LNCaP clone FGC (cell line): ENCODE data around the gene LITAFD.

Experiments
- DNase-seq: peaks from one replicate; pipeline ENCODE4 v3.0.0-alpha.2; 2011; ENCODE audit warnings: low read depth
- H3K4me3 ChIP-seq: 2 replicates; pipeline ENCODE4 v1.5.1; 2011; ENCODE audit warnings: mild to moderate bottlenecking, low read depth, low read length, control low read depth
- CTCF ChIP-seq: IDR thresholded peaks from 2 replicates; pipeline ENCODE4 v1.5.1; 2012; ENCODE audit warnings: mild to moderate bottlenecking; ENCODE audit not compliant: control insufficient read depth, insufficient read depth; ENCODE audit errors: extremely low read depth

Gene LITAFD

GRCh38 chr16:8864480-8865110 is 17.6 kb upstream of the LITAFD start:
- TF ChIP-seq CTCF: no peak
- DNase-seq: no peak
- H3K4me3 ChIP-seq: no peak overlapping the region

- TF ChIP-seq CTCF: no peak
- no peak for DNase-seq
- H3K4me3 ChIP-seq: no peak overlapping the region
These were observed 16.8 kb upstream of the LITAFD start for GRCh38 chr16:8865145-8865882.

GRCh38 chr16:8866118-8866883 is 15.8 kb upstream of the LITAFD start:
- H3K4me3 ChIP-seq: peak overlapping the region; percentile 78
- peak; percentile 37 for DNase-seq

GRCh38 chr16:8866884-8867215 is 15.3 kb upstream of the LITAFD start:
- no peak for DNase-seq
- no peak for TF ChIP-seq CTCF
- peak overlapping the region; percentile 78 for H3K4me3 ChIP-seq

More at GRCh38 chr16:8866118-8866883, 15.8 kb upstream of the LITAFD start:
- TF ChIP-seq CTCF: no peak

- DNase-seq: no peak
- peak overlapping the region; percentile 78 for H3K4me3 ChIP-seq
- TF ChIP-seq CTCF: no peak
These were observed 14.8 kb upstream of the LITAFD start for GRCh38 chr16:8867216-8867931.

- no peak for TF ChIP-seq CTCF
- DNase-seq: no peak
- H3K4me3 ChIP-seq: peak overlapping the region; percentile 78
These were observed 14.2 kb upstream of the LITAFD start for GRCh38 chr16:8867932-8868415.
